HG03378 (cell line): Measurements from ENCODE around the gene DLGAP4.
"Not testable (repeated sequence)": the region's sequence is repeated elsewhere in the genome, so short reads cannot be mapped to it uniquely, and the experiment has no call there.

Experiments used
- ATAC-seq: cut with Tn5 transposase; IDR thresholded peaks from one replicate; pipeline ENCODE4 v1.9.1; 2021; ENCODE audit warnings: mild to moderate bottlenecking, moderate library complexity; ENCODE audit not compliant: unreplicated experiment

DLGAP4 gene

DNA sequence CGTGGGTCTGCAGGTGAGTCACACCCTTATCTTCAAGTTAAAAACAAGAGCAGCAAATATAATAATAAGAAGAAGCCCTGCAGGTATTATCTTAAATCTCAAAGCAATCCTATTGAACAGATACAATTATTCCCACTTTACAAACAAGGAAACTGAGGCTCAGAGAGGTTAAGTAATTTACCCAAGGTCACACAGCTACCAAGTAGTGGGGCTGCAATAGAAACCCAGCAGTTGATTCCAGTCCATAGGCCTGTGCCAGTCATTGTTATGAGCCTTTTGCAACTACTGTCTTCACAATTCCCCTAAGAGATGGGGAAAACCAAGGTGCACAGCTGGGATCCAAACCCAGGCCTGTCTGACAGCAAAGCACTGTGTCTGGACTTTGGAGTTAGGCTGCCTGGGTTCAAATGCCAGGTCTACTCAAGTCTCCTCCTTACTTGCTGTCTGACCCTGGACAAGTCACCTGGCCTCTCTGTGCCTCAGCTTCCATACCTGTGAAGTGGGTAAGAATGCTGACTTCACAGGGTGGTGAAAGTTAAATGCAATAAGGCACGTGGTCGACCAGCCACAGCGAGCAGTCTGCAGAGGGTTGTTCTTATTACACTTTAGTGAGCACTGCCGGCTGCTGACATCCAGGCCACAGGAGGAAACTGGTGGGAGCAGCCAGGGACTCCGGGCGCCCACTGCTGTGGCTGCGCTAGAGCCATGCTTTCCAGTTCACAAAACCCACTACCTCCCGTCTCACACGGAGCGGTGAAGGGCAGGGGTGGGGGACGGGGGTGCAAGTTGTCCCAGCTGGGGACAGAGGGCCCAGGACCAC, 241.3 kb downstream of the DLGAP4 start:
- ATAC-seq, result no peak

DNA sequence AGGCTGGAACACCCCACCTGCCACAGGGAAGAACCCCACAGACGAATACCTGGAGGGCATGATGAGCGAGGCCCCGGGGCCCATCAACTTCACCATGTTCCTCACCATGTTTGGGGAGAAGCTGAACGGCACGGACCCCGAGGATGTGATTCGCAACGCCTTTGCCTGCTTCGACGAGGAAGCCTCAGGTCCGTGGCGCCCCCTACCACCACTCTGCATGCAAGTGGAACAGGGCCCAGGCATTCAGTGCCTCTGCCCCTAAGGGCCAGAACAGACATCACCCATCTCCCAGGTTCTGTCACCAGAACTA, 241.8 kb downstream of the DLGAP4 start:
- no peak for ATAC-seq

DNA sequence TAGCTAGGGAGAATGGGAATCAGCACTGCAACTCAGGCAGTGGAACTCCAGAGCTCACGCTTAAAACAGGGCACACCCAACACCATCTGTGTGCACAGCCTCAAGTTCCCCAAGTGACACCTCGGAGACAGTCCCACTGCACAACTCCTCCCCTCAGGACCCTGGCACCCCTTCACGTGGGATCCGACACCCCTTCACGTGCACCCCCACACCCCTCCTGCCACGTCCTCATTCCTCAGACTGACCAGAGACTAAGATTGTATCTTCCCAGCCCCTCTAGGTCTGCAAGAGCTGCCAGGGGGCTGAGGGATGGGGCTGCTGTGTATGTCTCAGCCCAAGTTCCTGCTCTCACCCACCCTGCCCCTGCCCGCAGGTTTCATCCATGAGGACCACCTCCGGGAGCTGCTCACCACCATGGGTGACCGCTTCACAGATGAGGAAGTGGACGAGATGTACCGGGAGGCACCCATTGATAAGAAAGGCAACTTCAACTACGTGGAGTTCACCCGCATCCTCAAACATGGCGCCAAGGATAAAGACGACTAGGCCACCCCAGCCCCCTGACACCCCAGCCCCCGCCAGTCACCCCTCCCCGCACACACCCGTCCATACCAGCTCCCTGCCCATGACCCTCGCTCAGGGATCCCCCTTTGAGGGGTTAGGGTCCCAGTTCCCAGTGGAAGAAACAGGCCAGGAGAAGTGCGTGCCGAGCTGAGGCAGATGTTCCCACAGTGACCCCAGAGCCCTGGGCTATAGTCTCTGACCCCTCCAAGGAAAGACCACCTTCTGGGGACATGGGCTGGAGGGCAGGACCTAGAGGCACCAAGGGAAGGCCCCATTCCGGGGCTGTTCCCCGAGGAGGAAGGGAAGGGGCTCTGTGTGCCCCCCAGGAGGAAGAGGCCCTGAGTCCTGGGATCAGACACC, 242.8 kb downstream of the DLGAP4 start:
- ATAC-seq, result no peak

DNA sequence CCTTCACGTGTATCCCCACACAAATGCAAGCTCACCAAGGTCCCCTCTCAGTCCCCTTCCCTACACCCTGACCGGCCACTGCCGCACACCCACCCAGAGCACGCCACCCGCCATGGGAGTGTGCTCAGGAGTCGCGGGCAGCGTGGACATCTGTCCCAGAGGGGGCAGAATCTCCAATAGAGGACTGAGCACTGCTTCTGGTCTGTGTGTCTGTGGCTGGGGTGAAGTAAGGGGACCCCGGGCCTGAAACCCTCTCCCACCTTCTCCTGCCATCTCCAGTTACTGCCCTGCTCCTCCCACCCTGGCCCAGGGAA, 243.4 kb downstream of the DLGAP4 start:
- no peak for ATAC-seq

DNA sequence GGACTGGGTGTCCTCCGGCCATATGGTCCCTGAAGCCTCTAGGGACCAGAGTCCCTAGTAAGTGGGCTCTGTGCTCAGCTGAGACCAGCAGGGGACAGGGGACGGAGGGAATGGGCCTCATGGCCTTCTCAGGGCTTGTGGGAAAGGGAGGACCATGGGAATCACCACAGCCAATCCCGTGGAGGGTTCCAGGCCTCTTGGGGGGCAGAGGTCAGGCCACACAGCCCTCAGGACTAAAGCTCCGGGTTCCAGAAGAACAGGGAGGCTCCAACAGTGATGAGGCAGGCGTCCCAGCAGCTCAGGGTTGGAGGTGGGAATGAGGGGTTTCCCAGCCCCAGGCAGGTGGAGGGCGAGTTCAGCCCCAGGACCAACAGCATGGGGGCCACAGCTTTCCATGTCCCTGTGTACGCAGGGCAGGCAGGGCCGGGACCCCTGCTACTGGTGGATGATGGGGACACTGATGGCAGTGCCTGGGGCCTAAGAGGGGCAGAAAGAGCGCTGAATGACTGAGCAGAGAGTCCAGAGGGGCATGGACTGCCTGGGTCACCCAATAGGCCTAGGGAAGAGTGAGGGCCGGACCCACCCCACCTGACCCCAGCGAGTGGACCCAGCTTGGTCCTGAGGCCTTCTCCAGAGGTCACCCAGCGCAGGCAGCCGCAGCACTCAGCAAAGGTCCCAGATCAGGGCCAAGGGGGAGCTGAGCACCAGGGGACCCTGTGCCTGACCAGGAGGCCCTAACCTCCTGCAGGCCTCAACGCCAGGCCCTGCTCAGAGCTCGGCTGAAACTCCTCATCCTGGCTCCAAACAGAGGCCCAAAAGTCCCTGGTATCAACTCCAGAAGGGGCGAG, 244.0 kb downstream of the DLGAP4 start:
- no peak for ATAC-seq

DNA sequence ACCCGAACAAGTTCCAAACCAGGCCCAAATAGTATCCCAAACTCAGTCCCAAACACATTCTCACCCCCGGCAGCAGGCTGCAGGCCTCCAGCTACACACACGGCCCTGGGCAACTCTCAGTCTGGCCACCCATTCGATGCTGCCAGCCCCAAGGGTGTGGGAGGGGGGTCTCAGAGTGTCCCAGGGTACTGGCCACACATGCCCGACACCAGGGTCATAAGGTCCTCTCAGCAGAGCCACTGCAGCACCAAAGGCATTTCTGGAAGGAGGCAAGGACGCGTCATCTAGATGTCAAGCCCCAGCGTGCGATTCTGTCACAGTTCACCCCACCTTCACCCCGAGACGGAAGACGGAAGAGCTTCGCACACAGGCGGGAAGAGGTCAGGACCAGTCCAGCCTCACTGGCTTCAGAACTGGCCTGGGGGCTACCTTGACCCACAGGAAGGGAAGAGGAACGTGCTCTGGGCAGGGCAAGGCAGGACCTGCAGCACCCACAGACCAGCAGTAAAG, 244.7 kb downstream of the DLGAP4 start:
- no peak for ATAC-seq

DNA sequence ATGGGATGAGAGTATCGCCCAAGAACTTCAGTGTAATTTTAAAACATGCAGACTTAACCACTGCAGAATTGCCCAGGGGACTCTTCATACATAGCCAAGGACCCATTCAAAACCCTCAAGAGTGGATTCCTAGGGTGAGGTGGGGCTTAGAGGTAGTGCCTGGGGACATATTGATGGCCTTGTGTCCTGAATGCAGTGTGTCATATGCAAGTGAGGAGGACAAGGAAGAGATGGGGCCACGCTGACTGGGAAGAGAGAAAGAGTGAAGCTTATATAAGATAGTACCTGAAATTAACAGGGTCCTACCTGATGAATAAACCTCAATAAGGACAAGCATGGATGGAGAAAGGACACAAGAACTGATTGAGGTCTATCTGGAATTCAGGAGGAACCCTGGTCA, 249.1 kb downstream of the DLGAP4 start:
- ATAC-seq, result no peak

DNA sequence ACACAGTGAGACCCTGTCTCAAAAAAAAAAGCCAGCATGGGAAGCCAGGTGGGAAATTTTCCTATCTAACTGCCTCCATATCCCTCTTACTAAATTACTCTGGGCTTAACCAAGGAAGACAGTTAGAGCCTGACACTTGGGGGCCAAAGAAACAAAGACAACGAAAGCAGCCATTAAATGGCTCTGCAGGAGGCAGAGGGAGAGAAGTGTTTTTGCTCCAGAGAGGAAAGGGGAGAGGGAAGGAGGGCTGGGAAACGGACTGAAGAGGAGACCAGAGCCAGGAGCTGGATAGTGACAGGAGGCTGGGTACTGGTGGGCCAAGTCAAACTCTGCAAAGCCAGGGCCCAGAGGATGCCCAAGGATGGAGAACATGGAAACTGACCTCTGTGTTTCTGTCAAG, 256.6 kb downstream of the DLGAP4 start:
- ATAC-seq, result no peak

DNA sequence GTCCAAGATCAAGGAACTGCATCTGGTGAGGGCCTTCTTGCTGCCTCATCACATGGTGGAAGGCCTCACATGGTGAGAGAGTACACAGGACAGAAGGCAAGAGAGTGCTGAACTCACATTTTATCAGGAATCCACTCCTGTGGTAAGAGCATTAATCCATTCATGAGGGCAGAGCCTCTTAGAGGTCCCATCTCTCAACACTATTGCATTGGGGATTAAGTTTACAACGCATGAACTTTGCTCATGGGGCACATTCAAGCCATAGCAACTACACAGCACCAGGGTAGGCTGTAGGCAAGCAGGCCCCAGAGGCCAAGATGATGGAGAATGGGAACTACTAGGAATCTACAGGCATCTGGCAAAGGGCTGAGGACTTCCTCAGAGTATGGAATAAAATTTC, 257.2 kb downstream of the DLGAP4 start:
- ATAC-seq, result no peak

DNA sequence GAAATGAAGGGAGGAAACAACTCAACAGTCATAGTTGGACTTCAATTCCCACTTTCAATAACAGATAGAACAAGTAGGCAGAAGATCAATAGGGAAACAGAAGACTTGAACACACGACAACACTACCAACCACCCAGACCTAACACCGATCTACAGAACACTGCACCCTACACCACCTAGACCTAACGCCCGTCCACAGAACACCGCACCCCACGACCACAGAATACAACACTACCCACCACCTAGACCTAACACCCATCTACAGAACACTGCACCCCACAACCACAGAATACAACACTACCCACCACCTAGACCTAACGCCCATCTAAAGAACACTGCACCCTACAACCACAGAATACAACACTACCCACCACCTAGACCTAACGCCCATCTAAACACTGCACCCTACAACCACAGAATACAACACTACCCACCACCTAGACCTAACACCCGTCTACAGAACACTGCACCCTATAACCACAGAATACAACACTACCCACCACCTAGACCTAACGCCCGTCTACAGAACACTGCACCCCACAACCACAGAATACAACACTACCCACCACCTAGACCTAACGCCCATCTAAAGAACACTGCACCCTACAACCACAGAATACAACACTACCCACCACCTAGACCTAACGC, 258.1 kb downstream of the DLGAP4 start:
- not testable (repeated sequence) for ATAC-seq

DNA sequence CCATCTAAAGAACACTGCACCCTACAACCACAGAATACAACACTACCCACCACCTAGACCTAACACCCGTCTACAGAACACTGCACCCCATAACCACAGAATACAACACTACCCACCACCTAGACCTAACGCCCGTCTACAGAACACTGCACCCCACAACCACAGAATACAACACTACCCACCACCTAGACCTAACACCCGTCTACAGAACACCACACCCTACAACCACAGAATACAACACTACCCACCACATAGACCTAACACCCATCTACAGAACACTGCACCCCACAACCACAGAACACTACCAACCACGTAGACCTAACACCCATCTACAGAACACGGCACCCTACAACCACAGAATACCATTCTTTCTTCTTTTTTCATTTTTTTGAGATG, 258.6 kb downstream of the DLGAP4 start:
- ATAC-seq, result not testable (repeated sequence)

DNA sequence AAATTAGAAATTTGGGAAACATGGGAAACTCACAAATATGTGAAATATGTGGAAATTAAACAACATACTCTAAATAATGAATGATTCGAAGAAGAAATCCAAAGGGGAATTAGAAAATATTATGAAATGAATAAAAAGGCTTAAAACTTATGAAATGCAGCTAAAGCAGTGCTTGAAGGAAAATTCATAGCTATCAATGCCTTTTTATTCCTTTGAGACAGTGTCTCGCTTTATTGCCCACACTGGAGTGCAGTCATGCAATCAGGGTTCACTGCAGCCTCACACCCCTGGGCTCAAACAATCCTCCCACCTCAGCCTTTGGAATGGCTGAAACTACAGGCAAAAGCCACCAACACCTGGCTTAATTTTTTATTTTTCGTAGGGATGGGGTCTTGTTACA, 259.4 kb downstream of the DLGAP4 start:
- no peak for ATAC-seq

DNA sequence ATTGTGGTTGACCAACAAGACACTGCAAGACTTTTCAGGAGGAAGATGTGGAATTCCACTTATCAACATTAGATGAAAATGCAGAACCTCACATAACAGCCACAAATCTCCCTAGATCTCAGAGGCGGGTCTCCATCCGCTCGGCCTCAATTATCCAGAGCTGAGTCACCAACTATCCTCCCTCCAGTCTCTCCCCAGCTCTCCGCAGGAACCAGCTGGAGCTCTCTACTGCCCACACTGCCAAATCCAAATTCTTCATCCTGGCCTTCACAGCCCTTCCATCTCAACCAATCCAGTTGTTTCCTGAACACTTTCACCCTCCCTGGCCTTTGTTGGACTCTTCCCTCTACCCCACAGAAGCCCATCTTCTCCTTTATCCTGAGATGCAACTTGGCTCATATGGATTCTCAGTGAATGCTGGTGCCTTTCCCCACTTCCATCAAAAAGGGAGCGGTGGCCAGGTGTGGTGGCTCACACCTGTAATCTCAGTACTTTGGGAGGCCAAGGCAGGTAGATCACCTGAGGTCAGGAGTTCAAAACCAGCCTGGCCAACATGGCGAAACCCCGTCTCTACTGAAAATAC, 263.8 kb downstream of the DLGAP4 start:
- no peak for ATAC-seq

DNA sequence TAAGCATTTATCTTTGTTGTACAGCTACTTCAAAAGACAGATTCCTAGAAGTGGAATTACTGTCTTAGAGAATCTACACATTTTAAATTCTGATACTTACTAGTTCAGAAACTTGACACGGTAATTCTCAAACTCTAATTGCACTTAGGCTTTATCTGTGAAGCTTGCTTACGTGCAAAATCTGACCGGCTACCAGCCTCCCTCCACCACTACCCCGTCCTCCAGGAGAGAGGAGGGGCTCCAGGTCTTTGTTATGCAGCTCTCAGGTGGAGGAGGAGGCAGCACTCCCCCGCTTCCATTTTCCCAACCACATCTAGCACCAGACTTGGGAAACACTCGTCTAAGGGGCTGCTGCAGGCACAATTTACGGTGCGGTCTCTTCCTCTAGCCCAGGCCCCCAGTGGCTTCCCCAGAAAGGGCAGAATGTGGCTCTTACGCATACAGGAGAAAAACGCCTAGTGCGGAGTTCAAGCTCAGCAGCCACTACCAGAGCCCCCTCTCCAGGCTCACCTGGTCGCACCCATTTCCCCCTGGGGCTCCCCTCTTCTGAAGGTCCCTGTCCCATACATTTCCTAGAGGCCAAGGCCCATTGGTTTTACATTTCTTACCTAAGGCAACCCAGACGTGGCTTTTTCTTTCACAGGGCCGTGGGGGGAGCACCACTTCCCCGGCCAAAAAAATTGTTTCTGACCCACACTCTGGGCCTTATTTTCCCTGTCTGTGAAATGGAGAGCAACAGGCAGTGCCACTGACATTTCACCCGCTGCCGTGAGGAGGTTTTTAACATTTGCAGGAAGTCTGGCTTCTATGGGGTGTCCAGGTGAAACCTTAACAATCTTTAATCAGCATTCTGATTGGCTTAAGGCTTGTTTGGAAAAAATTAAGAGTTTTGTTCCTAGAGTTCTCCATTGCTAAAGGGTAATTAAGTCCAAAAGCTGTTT, 265.7 kb downstream of the DLGAP4 start:
- ATAC-seq, result no peak

DNA sequence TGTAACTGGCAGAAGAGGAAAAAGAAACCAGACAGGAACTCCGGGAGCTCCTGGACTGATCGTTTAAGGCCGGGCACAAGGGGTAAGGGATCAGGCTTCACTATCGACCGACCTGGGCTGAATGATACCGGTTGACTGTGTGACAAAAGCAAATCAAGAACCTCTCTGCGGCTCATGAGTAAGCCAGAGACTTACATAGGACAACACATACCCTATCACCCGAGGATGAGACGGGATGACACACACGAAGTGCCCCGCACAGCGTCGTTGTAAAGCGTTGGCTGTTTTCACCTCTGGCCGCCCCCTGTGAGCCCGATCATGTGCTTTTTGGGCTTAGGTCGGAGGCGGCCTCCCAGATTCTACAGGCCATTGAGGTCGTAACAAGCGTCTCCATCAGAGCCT, 266.6 kb downstream of the DLGAP4 start:
- ATAC-seq, result no peak

DNA sequence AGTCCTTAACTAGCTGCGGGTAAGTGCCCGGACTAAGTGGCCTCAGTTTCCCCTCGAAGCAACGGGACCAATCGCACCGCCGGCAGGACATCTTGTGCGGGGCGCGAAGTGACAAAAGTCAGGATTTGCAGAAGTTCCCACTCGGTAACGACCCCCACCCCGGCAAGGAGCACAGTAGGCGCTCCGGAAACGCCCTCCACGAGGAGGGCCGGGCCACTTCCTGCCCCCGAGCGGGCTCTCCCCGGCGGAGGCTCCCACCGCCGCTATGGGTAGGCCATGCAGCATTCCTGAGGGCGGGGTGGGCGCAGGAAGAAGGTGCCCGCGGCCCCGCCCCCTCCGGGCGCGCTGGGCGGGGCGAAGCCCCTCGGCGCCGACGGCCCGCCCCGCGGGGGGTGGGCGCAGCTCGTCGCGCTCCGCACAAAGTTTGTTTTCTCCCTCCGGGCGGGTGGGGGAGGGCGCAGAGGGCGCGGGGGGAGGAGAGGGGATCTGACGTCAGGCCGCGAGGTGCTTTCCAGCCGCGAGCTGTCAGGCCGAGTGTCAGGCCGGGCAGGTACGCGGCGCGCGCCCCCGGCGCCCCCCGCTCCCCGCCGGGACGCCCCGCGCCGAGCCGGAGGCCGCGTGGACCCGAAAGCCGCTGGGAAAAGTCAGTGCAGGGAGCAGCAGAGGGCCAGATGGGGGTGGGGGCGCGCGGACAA, 267.1 kb downstream of the DLGAP4 start, which contains the start of gene TGIF2:
Gene TGIF2 (plus strand): TSS at position 495 of the 695 bp plus-strand sequence. CDS start 5,178 bp downstream, outside the sequence.
- no peak for ATAC-seq

DNA sequence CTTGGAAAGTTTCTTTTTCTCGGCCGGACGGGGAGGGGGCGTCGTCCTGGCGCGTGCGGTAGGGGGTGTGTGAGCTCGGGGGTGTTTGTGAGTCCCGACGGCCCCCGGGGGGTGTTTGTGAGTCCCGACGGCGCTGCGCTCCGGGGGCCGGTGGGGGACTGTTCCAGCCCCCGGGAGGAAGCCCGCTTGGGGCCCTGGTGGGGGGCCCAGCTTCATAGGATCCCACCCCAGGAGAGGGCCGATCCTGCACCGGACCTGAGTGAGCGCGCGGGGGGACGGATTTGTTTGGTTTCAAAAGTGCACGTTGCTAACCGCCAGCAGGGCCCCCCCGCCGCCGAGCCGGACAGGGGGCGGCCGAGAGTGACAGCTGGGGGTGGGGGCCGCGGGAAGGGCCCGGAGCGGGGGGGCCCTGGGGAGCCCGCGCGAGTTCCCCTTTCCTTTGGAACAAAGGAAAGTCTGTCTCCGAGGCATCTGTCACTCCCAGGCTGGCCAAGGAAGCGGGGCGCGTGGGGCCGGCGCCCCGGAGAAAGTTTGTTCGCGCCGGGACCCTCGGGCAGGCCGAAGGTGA, 267.7 kb downstream of the DLGAP4 start:
- ATAC-seq, result no peak
